ENCODE results near the gene LARP7.

GRCh38 chr4:112589206-112589605 lies 47.7 kb upstream of the LARP7 start:
- TF ChIP-seq CTCF (optimal IDR thresholded peaks at IDR 0.05 in 1 of 3, IDR thresholded peaks at IDR 0.05 in 1 of 3, conservative IDR thresholded peaks at IDR 0.05 in 1 of 3; ENCODE audit: extremely low read depth in 1 of 3, insufficient read depth in 2 of 3, low read length in 3 of 3) (no peak), EZH2 (IDR thresholded peaks at IDR 0.05; ENCODE audit: low read length) (no peak)
